ENCODE measurements around the gene NR2F2. TPM values are rescaled to one million over a fixed set of nuclear protein-coding genes. Genes with fewer than 3 reads are reported as not detected.

Gene NR2F2
- polyA plus RNA-seq, 1 of the 3 experiments (the other 2 are of a cell fraction) = 3.9 TPM

- H2AFZ ChIP-seq (ENCODE audit: low read depth) = no peak overlapping the region
- ChIA-PET CTCF (no interaction called here), POLR2A (no interaction called here)
- WGBS (ENCODE audit: low lambda C conversion rate) = 8% methylated on average over 24 of the region's 64 CpGs
- H3K36me3 ChIP-seq (replicated peaks in 1 of 2; ENCODE audit: control insufficient read depth in 1 of 2, insufficient read depth in 2 of 2, low read length in 1 of 2) = no peaks in the 10 kb centered on the region
- no peaks in the 10 kb centered on the region for H3K79me2 ChIP-seq (ENCODE audit: insufficient read depth)
- H3K27ac ChIP-seq (ENCODE audit: low read depth in 2 of 2, low read length in 1 of 2) = no peak overlapping the region
- TF ChIP-seq, protein P1, sequence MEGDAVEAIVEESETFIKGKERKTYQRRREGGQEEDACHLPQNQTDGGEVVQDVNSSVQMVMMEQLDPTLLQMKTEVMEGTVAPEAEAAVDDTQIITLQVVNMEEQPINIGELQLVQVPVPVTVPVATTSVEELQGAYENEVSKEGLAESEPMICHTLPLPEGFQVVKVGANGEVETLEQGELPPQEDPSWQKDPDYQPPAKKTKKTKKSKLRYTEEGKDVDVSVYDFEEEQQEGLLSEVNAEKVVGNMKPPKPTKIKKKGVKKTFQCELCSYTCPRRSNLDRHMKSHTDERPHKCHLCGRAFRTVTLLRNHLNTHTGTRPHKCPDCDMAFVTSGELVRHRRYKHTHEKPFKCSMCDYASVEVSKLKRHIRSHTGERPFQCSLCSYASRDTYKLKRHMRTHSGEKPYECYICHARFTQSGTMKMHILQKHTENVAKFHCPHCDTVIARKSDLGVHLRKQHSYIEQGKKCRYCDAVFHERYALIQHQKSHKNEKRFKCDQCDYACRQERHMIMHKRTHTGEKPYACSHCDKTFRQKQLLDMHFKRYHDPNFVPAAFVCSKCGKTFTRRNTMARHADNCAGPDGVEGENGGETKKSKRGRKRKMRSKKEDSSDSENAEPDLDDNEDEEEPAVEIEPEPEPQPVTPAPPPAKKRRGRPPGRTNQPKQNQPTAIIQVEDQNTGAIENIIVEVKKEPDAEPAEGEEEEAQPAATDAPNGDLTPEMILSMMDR (IDR thresholded peaks at IDR 0.05) = no peak
- TF ChIP-seq EZH2phosphoT487 (IDR thresholded peaks at IDR 0.05; ENCODE audit: borderline replicate concordance, low read depth) = 0 out of 2 replicates have a peak, but pooled peaks have one; percentile 17
- peaks cover 69% of the 10 kb centered on the region for H3K27me3 ChIP-seq (ENCODE audit: insufficient read depth)
- no peaks in the 10 kb centered on the region for H3F3A ChIP-seq (replicated peaks; ENCODE audit: insufficient read depth)
- no peak overlapping the region for H3K9ac ChIP-seq
- no peak for DNase-seq
- no peaks in the 10 kb centered on the region for H4K20me1 ChIP-seq (ENCODE audit: insufficient read depth)
- no peaks in the 10 kb centered on the region for H3K9me2 ChIP-seq
- H3K4me3 ChIP-seq (ENCODE audit: low read depth in 2 of 2, low read length in 1 of 2) = no peak overlapping the region
- H3K4me1 ChIP-seq (ENCODE audit: control insufficient read depth in 1 of 2, insufficient read depth in 2 of 2, low read depth in 1 of 2, low read length in 1 of 2) = no peaks in the 10 kb centered on the region; a peak in 1 of 4 replicates
- no peaks in the 10 kb centered on the region for H3K9me3 ChIP-seq
- no peak overlapping the region for H3K4me2 ChIP-seq
Measured at GRCh38 chr15:96321639-96322535, 8.6 kb upstream of the NR2F2 start.

GRCh38 chr15:96322536-96323318, 7.8 kb upstream of the NR2F2 start:
- Histone ChIP-seq H3K4me3 (ENCODE audit: low read depth in 2 of 2, low read length in 1 of 2) (no peak overlapping the region), H3F3A (replicated peaks; ENCODE audit: insufficient read depth) (no peaks in the 10 kb centered on the region), H3K9me3 (no peaks in the 10 kb centered on the region), H2AFZ (ENCODE audit: low read depth) (no peak overlapping the region), H3K79me2 (ENCODE audit: insufficient read depth) (no peaks in the 10 kb centered on the region), H3K4me1 (ENCODE audit: control insufficient read depth in 1 of 2, insufficient read depth in 2 of 2, low read depth in 1 of 2, low read length in 1 of 2) (no peaks in the 10 kb centered on the region; a peak in 1 of 4 replicates), H3K27ac (ENCODE audit: low read depth in 2 of 2, low read length in 1 of 2) (no peak overlapping the region), H3K4me2 (no peak overlapping the region), H4K20me1 (ENCODE audit: insufficient read depth) (no peaks in the 10 kb centered on the region), H3K27me3 (ENCODE audit: insufficient read depth) (peaks cover 62% of the 10 kb centered on the region), H3K9me2 (no peaks in the 10 kb centered on the region), H3K36me3 (replicated peaks in 1 of 2; ENCODE audit: control insufficient read depth in 1 of 2, insufficient read depth in 2 of 2, low read length in 1 of 2) (no peaks in the 10 kb centered on the region), H3K9ac (no peak overlapping the region)
- WGBS (ENCODE audit: low lambda C conversion rate) = 26% methylated on average over 38 of the region's 66 CpGs
- POLR2A ChIA-PET = no interaction called here
- no peak for DNase-seq
- CTCF ChIA-PET = no interaction called here
- no peak for TF ChIP-seq SMC3 (IDR thresholded peaks at IDR 0.05; ENCODE audit: low read depth, low read length)
- TF ChIP-seq RFX5 (IDR thresholded peaks at IDR 0.05; ENCODE audit: low read length) = no peak
- TF ChIP-seq, protein P2, sequence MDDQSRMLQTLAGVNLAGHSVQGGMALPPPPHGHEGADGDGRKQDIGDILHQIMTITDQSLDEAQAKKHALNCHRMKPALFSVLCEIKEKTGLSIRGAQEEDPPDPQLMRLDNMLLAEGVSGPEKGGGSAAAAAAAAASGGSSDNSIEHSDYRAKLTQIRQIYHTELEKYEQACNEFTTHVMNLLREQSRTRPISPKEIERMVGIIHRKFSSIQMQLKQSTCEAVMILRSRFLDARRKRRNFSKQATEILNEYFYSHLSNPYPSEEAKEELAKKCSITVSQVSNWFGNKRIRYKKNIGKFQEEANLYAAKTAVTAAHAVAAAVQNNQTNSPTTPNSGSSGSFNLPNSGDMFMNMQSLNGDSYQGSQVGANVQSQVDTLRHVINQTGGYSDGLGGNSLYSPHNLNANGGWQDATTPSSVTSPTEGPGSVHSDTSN (IDR thresholded peaks at IDR 0.05) = no peak
- no peak for TF ChIP-seq GATA2 (CRISPR knock-in tag; IDR thresholded peaks at IDR 0.05)
- TF ChIP-seq RAD21 (IDR thresholded peaks at IDR 0.05; ENCODE audit: low read length) = no peak
- TF ChIP-seq IRF3 (IDR thresholded peaks at IDR 0.05; ENCODE audit: low read depth, low read length) = no peak
- no peak for TF ChIP-seq JUND (IDR thresholded peaks at IDR 0.05)
- TF ChIP-seq FOSL2 (IDR thresholded peaks at IDR 0.05; ENCODE audit: borderline replicate concordance, low read depth) = no peak
- TF ChIP-seq USF1 (IDR thresholded peaks at IDR 0.05; ENCODE audit: borderline replicate concordance, low read depth) = no peak
- TF ChIP-seq, protein P3, sequence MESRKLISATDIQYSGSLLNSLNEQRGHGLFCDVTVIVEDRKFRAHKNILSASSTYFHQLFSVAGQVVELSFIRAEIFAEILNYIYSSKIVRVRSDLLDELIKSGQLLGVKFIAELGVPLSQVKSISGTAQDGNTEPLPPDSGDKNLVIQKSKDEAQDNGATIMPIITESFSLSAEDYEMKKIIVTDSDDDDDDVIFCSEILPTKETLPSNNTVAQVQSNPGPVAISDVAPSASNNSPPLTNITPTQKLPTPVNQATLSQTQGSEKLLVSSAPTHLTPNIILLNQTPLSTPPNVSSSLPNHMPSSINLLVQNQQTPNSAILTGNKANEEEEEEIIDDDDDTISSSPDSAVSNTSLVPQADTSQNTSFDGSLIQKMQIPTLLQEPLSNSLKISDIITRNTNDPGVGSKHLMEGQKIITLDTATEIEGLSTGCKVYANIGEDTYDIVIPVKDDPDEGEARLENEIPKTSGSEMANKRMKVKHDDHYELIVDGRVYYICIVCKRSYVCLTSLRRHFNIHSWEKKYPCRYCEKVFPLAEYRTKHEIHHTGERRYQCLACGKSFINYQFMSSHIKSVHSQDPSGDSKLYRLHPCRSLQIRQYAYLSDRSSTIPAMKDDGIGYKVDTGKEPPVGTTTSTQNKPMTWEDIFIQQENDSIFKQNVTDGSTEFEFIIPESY (IDR thresholded peaks at IDR 0.05; ENCODE audit: borderline replicate concordance, low read depth) = no peak
- no peak for TF ChIP-seq GABPA (IDR thresholded peaks at IDR 0.05; ENCODE audit: low read depth)
- no peak for TF ChIP-seq RCOR1 (IDR thresholded peaks at IDR 0.05; ENCODE audit: low read length)
- no peak for TF ChIP-seq TAF1 (IDR thresholded peaks at IDR 0.05; ENCODE audit: borderline replicate concordance, low read depth, low read length)
- no peak for TF ChIP-seq SIN3A (IDR thresholded peaks at IDR 0.05; ENCODE audit: borderline replicate concordance, low read depth, low read length)
- no peak for TF ChIP-seq TCF12 (IDR thresholded peaks at IDR 0.05)
- no peak for TF ChIP-seq POLR2AphosphoS5 (IDR thresholded peaks at IDR 0.05; ENCODE audit: low read depth, low read length)
- TF ChIP-seq NFIC (IDR thresholded peaks at IDR 0.05; ENCODE audit: borderline replicate concordance) = no peak
- no peak for TF ChIP-seq FOXM1 (IDR thresholded peaks at IDR 0.05; ENCODE audit: low read depth)
